GM12878 (cell line): Measurements from ENCODE around the gene PROC. TPM values are rescaled to one million over a fixed set of nuclear protein-coding genes. Genes with fewer than 3 reads are reported as not detected.

Source experiments
- ATAC-seq: fragments of 200-7000 bp; cut with Tn5 transposase; 3 replicates; pipeline ENCODE4 v1.9.1; 2020; ENCODE audit warnings: mild to moderate bottlenecking, moderate library complexity
- BruUV-seq: library from RNA; stranded (reverse); fragments of 400-500 nt; replicated peaks from 2 replicates; lab custom pipeline; 2021; lab: Mats Ljungman, UMichigan
- CTCF ChIA-PET: fragments of 300-600 bp; sonication (Branson Sonifier 250); formaldehyde crosslinking; extraction: SDS; loops from one replicate; lab custom pipeline; 2021; ENCODE audit warnings: inconsistent platforms; lab: Yijun Ruan, JAX
- POLR2A ChIA-PET: fragments of 350-600 bp; formaldehyde crosslinking; extraction: SDS; loops from one replicate; lab custom pipeline; 2021; ENCODE audit warnings: inconsistent platforms; lab: Charles Lee
- RAD21 ChIA-PET: fragments of 300-600 bp; sonication (Branson Sonifier 250); formaldehyde crosslinking; loops from one replicate; lab custom pipeline; 2023; ENCODE audit warnings: antibody characterized with exemption; ENCODE audit not compliant: unreplicated experiment; lab: Charles Lee
- SMC1A ChIA-PET: fragments of 300-600 bp; sonication (Branson Sonifier 250); formaldehyde crosslinking; loops from one replicate; lab custom pipeline; 2023; ENCODE audit not compliant: unreplicated experiment, uncharacterized antibody; lab: Charles Lee
- DNase-seq: peaks from one replicate; pipeline ENCODE4 v3.0.0-alpha.2; 2011; ENCODE audit warnings: low read depth, low spot score
- FAIRE-seq: peaks from 3 replicates; lab custom pipeline; 2011; peaks lifted over from hg19 to GRCh38; lab: Jason Lieb, UNC
- H2AFZ ChIP-seq: 2 replicates; pipeline ENCODE4 v1.6.0; 2011; ENCODE audit warnings: low read depth, low read length, control low read depth; ENCODE audit not compliant: control insufficient read depth
- H3K27ac ChIP-seq: 2 replicates; pipeline ENCODE4 v1.5.1; 2011; ENCODE audit warnings: control low read depth; ENCODE audit not compliant: control insufficient read depth, insufficient read depth
- H3K27me3 ChIP-seq, 2 experiments: replicated peaks in 1 of 2; 2 replicates each; pipeline versions ENCODE4 v1.6.0 to v1.6.1; 2011; ENCODE audit warnings: low read length in 1 of 2; ENCODE audit not compliant: control insufficient read depth in 2 of 2, insufficient read depth in 2 of 2
- H3K36me3 ChIP-seq, 2 experiments: 2 replicates each; pipeline ENCODE4 v1.5.1; 2011; ENCODE audit warnings: low read length in 1 of 2; ENCODE audit not compliant: control insufficient read depth in 2 of 2, insufficient read depth in 2 of 2
- H3K4me1 ChIP-seq: 2 replicates; pipeline ENCODE4 v1.6.1; 2011; ENCODE audit warnings: mild to moderate bottlenecking, low read length, moderate library complexity, mixed read lengths; ENCODE audit not compliant: control insufficient read depth, insufficient read depth
- H3K4me2 ChIP-seq: 2 replicates; pipeline ENCODE4 v1.6.0; 2011; ENCODE audit warnings: control low read depth; ENCODE audit not compliant: control insufficient read depth, insufficient read depth
- H3K4me3 ChIP-seq: fragments of 200-600 bp; sonication (generic); 2 replicates; pipeline ENCODE4 v1.5.1; 2016
- H3K79me2 ChIP-seq: 2 replicates; pipeline ENCODE4 v1.6.0; 2011; ENCODE audit warnings: low read length; ENCODE audit not compliant: control insufficient read depth, insufficient read depth
- H3K9ac ChIP-seq: 2 replicates; pipeline ENCODE4 v1.8.0; 2011; ENCODE audit warnings: low read length, control low read depth, mixed read lengths; ENCODE audit not compliant: control insufficient read depth, insufficient read depth
- H3K9me3 ChIP-seq: replicated peaks from 3 replicates; pipeline ENCODE4 v1.5.1; 2011; ENCODE audit warnings: mild to moderate bottlenecking, low read length; ENCODE audit not compliant: control insufficient read depth, insufficient read depth
- H4K20me1 ChIP-seq: 2 replicates; pipeline ENCODE4 v1.6.0; 2011; ENCODE audit not compliant: control insufficient read depth, insufficient read depth
- BHLHE40 ChIP-seq, 2 experiments: fragments of 450-650 bp in 1 of 2; IDR thresholded peaks; 2 replicates each; pipeline ENCODE4 v1.6.1; 2011 to 2017; ENCODE audit warnings: low read depth in 2 of 2, borderline replicate concordance in 1 of 2, improper control_type of control experiment in 1 of 2, low read length in 1 of 2, mild to moderate bottlenecking in 1 of 2
- HDGF ChIP-seq: fragments of 450-650 bp; IDR thresholded peaks from 2 replicates; pipeline ENCODE4 v1.6.1; 2016; ENCODE audit warnings: antibody characterized with exemption
- MYC ChIP-seq: IDR thresholded peaks from 2 replicates; pipeline ENCODE4 v1.6.1; 2011; ENCODE audit warnings: mild to moderate bottlenecking, low read length, moderate library complexity, inconsistent platforms; ENCODE audit not compliant: insufficient read depth, insufficient replicate concordance, insufficient read length, severe bottlenecking
- NR2C1 ChIP-seq: fragments of 450-650 bp; IDR thresholded peaks from 2 replicates; pipeline ENCODE4 v1.6.1; 2017; ENCODE audit warnings: antibody characterized with exemption, mild to moderate bottlenecking, moderate library complexity
- STAT3 ChIP-seq: IDR thresholded peaks from 2 replicates; pipeline ENCODE4 v1.6.1; 2011; ENCODE audit warnings: low read depth, low read length, improper control_type of control experiment
- WGBS: methylation state at CpG from one replicate; pipeline ENCODE4 v1.1.6; 2016; ENCODE audit warnings: low lambda C conversion rate; ENCODE audit not compliant: insufficient replicate concordance, insufficient coverage; ENCODE audit errors: missing lambda C conversion rate; 5-methylcytosine and 5-hydroxymethylcytosine counted together
- in situ Hi-C: fragments of 300-500 bp; cut with MboI; formaldehyde crosslinking; loops from 9 replicates; pipeline ENCODE4 v1.14.3; 2018; ENCODE audit warnings: mixed read lengths
- intact Hi-C: fragments of 100-400 bp; cut with micrococcal nuclease; formaldehyde crosslinking; loops from one replicate; pipeline ENCODE4 v1.14.2; 2022; ENCODE audit not compliant: unreplicated experiment
- polyA plus RNA-seq, 11 experiments: library from polyadenylated mRNA; depleted of rRNA in 4 of 11; unstranded in 6 of 11; stranded (reverse) in 5 of 11; fragments of >200 nt; fragmentation: Nextera tagmentation in 4 of 11; fragmentation: Illumina TruSeq in 1 of 11; extraction: Ambion mirVana in 4 of 11; extraction: Trizol in 1 of 11; gene quantifications; 1 replicate in 1 of 11; 2 replicates in 10 of 11; pipeline versions ENCODE4 v1.2.1 to v1.2.3, GENCODE V29; 2011 to 2016; ENCODE audit warnings: inconsistent platforms in 2 of 11, missing spikeins in 2 of 11, low read depth in 1 of 11
- total RNA-seq, 4 experiments: library from RNA; depleted of rRNA in 3 of 4; stranded (reverse); fragments of >200 nt in 3 of 4; fragmentation: Illumina TruSeq in 1 of 4; extraction: Trizol in 1 of 4; gene quantifications; 2 replicates each; pipeline versions ENCODE4 v1.2.1 to v1.2.3, GENCODE V29; 2013 to 2021
- TF ChIP-seq, protein P1 (sequence below): IDR thresholded peaks from 2 replicates; pipeline ENCODE4 v1.6.1; 2011; ENCODE audit warnings: borderline replicate concordance, low read depth, mild to moderate bottlenecking, moderate library complexity, mixed read lengths, low read length; ENCODE audit not compliant: insufficient read depth; ENCODE audit errors: extremely low read length

The PROC gene
- total and polyA plus RNA-seq, 10 of the 15 experiments (the other 5 are each of a cell fraction or from before 2014, with no cell fraction given): not detected

GRCh38 chr2:127381762-127382161 is 36.5 kb upstream of the PROC start (continued):
- TF ChIP-seq BHLHE40 (IDR thresholded peaks at IDR 0.05; ENCODE audit: borderline replicate concordance in 1 of 2, low read depth in 2 of 2, low read length in 1 of 2) (no peak), NR2C1 (no peak), STAT3 (no peak)
- TF ChIP-seq, protein P1, sequence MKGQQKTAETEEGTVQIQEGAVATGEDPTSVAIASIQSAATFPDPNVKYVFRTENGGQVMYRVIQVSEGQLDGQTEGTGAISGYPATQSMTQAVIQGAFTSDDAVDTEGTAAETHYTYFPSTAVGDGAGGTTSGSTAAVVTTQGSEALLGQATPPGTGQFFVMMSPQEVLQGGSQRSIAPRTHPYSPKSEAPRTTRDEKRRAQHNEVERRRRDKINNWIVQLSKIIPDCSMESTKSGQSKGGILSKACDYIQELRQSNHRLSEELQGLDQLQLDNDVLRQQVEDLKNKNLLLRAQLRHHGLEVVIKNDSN: no peak

DNA sequence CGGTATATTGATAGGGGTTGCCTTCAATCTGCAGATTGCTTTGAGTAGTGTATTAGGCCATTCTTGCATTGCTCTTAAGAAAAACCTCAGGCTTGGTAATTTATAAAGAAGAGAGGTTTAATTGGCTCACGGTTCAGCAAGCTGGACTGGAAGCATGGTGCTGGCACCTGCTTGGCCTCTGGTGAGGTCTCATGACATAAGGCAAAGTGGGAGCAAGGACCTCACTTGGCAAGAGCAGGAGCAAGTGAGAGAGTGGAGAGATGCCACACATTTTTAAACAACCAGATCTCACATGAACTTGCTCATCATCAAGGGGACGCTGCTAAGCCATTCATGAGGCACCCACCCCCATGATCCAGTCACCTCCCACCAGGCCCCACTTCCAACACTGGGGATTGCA is 35.4 kb upstream of the PROC start:
- Histone ChIP-seq H3K79me2 (peaks cover 77% of the 10 kb centered on the region), H3K4me2 (no peak overlapping the region), H3K9me3 (no peaks in the 10 kb centered on the region), H3K4me3 (no peak overlapping the region), H4K20me1 (no peaks in the 10 kb centered on the region), H3K4me1 (no peaks in the 10 kb centered on the region), H3K27ac (no peak overlapping the region), H3K27me3 (no peaks in the 10 kb centered on the region)
- BruUV-seq: no TSS peak
- ATAC-seq: no peak
- SMC1A ChIA-PET: no interaction called here
- no peak for TF ChIP-seq HDGF
- TF ChIP-seq MYC: no peak
- TF ChIP-seq, all 136 proteins: peak for 0
- ChIA-PET CTCF (no interaction called here), POLR2A (no interaction called here), RAD21 (no interaction called here)
- intact Hi-C loops: no loop called here
- no peak overlapping the region for H3K9ac ChIP-seq
- FAIRE-seq: peak; percentile 47
- no peak overlapping the region for H2AFZ ChIP-seq
- WGBS: 83% methylated on average over 3 of the region's 3 CpGs
- no peaks in the 10 kb centered on the region; a peak in 1 of 4 replicates for H3K36me3 ChIP-seq
- DNase-seq: no peak
- in situ Hi-C loops: loop anchor here (25.0 kb wide), 1 partner anchor 721 kb away; the partner anchor contains the start of gene GYPC
